Stimulated activated CD4-positive, alpha-beta T cell treated with anti-CD3 and anti-CD28 coated beads, Interleukin-1b, Interleukin-23, amount 100 ng/mL, for 48 hours (primary cell): ENCODE measurements around the gene PAX2.
A peak's percentile ranks its signal among the peaks of the same experiment; 100 is the strongest.
"Not testable (repeated sequence)": the region's sequence is repeated elsewhere in the genome, so short reads cannot be mapped to it uniquely, and the experiment has no call there.

Experiments used
- DNase-seq: peaks from one replicate; pipeline ENCODE4 v3.0.0-alpha.2; 2020

The PAX2 gene

GRCh38 chr10:100744987-100745881 lies at the start of gene PAX2:
TSS of gene PAX2 (plus strand) at chr10:100745582. CDS start at chr10:100746261, 679 bp downstream.
- DNase-seq, result no peak

- no peak for DNase-seq
Observed at GRCh38 chr10:100696477-100696901, 48.9 kb upstream of the PAX2 start.

GRCh38 chr10:100697070-100697469 lies 48.3 kb upstream of the PAX2 start:
- DNase-seq, result peak; percentile 22

- no peak for DNase-seq
Observed at GRCh38 chr10:100697631-100698030, 47.8 kb upstream of the PAX2 start.

- DNase-seq, result not testable (repeated sequence)
Observed at GRCh38 chr10:100701704-100702103, 43.7 kb upstream of the PAX2 start.

GRCh38 chr10:100705139-100705538 lies 40.2 kb upstream of the PAX2 start:
- no peak for DNase-seq

- DNase-seq, result no peak
Observed at GRCh38 chr10:100707261-100707848, 38.0 kb upstream of the PAX2 start.

- DNase-seq, result no peak
Observed at GRCh38 chr10:100709146-100710082, 36.0 kb upstream of the PAX2 start.

- no peak for DNase-seq
Observed at GRCh38 chr10:100710151-100710871, 35.1 kb upstream of the PAX2 start.

- DNase-seq, result no peak
Observed at GRCh38 chr10:100713049-100713858, 32.1 kb upstream of the PAX2 start.

GRCh38 chr10:100713859-100714565 lies 31.4 kb upstream of the PAX2 start:
- no peak for DNase-seq

GRCh38 chr10:100714566-100714950 lies 30.8 kb upstream of the PAX2 start:
- DNase-seq, result no peak

GRCh38 chr10:100715101-100715444 lies 30.3 kb upstream of the PAX2 start:
- no peak for DNase-seq

- no peak for DNase-seq
Observed at GRCh38 chr10:100715445-100716385, 29.7 kb upstream of the PAX2 start.

- DNase-seq, result no peak
Observed at GRCh38 chr10:100717166-100717565, 28.2 kb upstream of the PAX2 start.

- no peak for DNase-seq
Observed at GRCh38 chr10:100718197-100718742, 27.1 kb upstream of the PAX2 start.

- DNase-seq, result no peak
Observed at GRCh38 chr10:100723180-100723579, 22.2 kb upstream of the PAX2 start.

- no peak for DNase-seq
Observed at GRCh38 chr10:100723770-100724530, 21.4 kb upstream of the PAX2 start.

GRCh38 chr10:100724531-100725027 lies 20.8 kb upstream of the PAX2 start:
- DNase-seq, result no peak
